Measurements from ENCODE around the gene GNAT1.

Gene GNAT1

DNA sequence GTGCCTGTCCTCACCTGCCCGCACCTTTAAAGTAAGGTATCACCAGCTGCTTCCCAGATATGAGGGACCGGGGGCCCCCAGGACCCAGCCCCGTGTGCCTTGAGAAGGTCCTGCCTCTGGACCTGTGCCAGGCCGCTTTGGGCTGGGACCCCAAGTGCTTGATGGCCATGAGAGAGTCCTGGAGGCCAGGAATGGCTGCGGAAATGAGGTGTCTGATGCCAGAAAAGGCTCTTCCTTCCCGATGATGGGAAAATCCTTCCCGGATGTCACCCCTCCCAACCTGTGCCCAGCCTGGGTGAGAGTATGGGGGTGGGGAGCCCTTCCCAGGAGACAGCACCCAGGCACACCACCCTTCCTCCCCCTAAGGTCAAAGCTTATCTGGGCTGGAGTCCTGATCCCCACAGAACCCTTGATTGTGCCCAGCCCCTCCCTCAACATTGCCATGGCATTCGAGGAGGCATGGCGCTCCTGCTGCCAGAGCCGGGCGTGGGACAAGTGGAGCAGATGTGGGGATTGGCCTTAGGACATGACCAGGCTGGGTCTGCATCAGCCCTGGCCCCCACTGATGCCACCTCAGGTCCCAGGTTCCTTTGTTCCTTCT lies 22.1 kb upstream of the GNAT1 start:
- H3K9me3 Mint-ChIP-seq = no peaks in the 10 kb centered on the region
- no peaks in the 10 kb centered on the region for H3K4me1 Mint-ChIP-seq
- H3K4me3 Mint-ChIP-seq = no peak overlapping the region
- H3K36me3 Mint-ChIP-seq = no peaks in the 10 kb centered on the region
- H3K27me3 Mint-ChIP-seq = no peaks in the 10 kb centered on the region
- H3K27ac Mint-ChIP-seq = no peak overlapping the region

DNA sequence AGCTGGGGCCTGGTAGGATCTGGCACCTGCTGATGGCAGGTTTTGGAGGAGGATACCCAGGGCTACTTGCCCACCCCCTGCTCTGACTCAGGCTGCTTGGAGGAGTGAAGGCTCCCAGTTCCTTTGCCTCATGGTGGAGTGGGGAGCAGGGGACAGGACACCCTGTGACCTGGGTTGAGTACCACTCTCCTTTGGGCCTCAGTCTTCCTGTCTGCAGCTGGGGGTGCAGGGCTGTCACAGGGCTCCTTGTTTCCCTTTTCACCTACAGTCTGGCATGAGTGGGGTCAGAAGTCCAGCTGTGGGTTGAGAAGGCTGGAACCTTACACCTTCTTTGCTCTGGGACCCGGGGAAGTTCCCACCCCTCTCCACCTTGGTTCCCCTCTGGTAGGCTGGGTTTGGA lies 21.6 kb upstream of the GNAT1 start:
- Mint-ChIP-seq H3K4me1 (no peaks in the 10 kb centered on the region), H3K9me3 (no peaks in the 10 kb centered on the region), H3K27ac (no peak overlapping the region), H3K36me3 (no peaks in the 10 kb centered on the region), H3K27me3 (no peaks in the 10 kb centered on the region), H3K4me3 (no peak overlapping the region)

DNA sequence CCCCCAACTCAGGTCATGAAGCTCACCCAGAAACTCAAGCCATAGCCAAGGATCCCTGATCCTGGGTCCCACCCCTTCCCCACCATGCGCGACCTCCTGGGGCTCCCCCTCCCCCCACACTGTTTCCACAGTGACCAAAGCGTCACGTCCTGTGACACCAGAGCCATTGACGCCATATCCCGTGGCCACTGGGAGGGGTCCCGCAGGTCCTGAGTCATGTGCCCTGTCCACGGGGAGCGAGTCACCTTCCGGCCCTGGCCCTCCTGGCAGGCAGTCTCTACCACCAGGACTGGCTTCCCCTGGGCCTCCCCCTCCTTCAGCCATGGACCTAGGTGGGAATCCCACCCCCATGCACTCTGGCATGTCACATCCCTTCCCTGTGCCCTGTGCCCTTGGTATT lies 20.7 kb upstream of the GNAT1 start:
- no peak overlapping the region for H3K4me3 Mint-ChIP-seq
- no peaks in the 10 kb centered on the region for H3K27me3 Mint-ChIP-seq
- H3K4me1 Mint-ChIP-seq = no peaks in the 10 kb centered on the region
- no peaks in the 10 kb centered on the region for H3K36me3 Mint-ChIP-seq
- no peaks in the 10 kb centered on the region for H3K9me3 Mint-ChIP-seq
- H3K27ac Mint-ChIP-seq = no peak overlapping the region

DNA sequence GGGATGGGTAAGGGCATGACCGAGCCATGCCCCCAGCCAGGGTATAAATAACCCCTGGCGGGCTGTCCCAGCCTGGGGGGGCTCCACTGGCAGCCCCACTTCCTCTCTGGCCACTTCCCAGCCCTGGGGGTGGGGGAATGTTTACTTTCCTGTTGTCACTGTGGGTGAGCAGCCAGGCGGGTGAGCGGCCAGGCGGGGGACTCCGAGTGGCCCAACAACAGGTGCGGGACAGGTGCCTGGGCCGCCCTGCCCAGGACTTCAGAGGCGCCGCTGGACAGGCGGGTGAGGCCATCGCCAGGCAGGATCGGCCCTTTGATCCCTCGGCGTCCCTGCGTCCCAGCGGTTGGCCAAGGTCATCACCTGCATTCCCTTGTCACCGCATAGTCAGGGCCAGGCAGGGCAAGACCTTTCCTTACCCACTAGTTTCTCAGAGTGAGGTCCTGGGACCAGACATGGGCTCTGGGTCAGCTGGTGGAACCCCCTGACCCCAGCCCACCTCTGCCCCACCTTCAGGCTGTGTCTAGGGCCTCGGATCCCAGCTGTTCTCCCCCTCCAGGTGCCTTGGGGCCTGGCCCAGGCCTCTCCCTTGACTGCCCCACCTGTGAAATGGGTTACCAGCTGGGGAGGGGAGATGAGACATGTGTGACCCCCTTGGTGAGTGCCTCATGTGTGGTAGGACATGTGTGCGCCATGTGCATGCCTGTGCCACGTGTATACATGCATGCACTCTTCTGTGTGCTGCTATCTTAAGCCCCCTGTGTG lies 19.7 kb upstream of the GNAT1 start:
- Mint-ChIP-seq H3K36me3 (no peaks in the 10 kb centered on the region), H3K9me3 (no peaks in the 10 kb centered on the region)

DNA sequence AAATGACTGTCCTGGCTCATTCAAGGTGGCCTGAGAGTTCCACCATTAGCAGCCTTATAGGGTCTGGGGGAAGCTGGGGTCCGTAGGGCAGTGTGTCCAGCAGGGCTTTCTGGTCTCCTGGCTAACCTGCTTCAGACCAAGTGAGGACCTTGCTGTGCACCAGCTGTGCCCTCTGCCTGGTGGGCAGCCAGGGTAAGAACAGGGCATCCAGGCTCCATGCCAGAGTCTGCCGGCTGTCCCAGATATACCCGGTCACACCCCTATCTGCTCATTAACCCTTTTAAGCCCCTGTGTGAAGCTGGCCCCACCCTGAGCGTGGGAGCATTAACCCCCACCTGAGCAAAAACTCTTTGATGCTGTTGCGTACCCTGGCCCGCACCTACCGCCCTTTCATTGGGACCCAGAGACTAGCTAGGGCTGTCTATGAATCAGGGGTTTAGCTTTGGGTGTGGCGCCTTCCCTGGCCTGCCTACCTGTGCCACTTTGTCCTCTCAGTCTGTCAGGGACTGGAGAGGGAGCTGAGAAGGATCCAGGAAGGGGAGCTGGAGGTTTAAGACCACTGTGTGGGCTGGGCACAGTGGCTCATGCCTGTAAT lies 18.7 kb upstream of the GNAT1 start:
- Mint-ChIP-seq H3K4me3 (no peak overlapping the region), H3K27ac (no peak overlapping the region), H3K9me3 (no peaks in the 10 kb centered on the region), H3K36me3 (no peaks in the 10 kb centered on the region), H3K27me3 (no peaks in the 10 kb centered on the region), H3K4me1 (no peaks in the 10 kb centered on the region)

More for the DNA sequence above, 19.7 kb upstream of the GNAT1 start:
- Mint-ChIP-seq H3K4me3 (no peak overlapping the region), H3K27ac (no peak overlapping the region), H3K27me3 (no peaks in the 10 kb centered on the region), H3K4me1 (no peaks in the 10 kb centered on the region)

- Mint-ChIP-seq H3K4me1 (no peaks in the 10 kb centered on the region), H3K4me3 (no peak overlapping the region), H3K9me3 (no peaks in the 10 kb centered on the region), H3K27ac (no peak overlapping the region), H3K27me3 (no peaks in the 10 kb centered on the region), H3K36me3 (no peaks in the 10 kb centered on the region)
These were observed 17.5 kb upstream of the GNAT1 start for GRCh38 chr3:50173685-50174516.

GRCh38 chr3:50174517-50174895 lies 16.9 kb upstream of the GNAT1 start:
- H3K4me1 Mint-ChIP-seq = no peaks in the 10 kb centered on the region
- no peak overlapping the region for H3K27ac Mint-ChIP-seq
- no peaks in the 10 kb centered on the region for H3K9me3 Mint-ChIP-seq
- no peaks in the 10 kb centered on the region for H3K27me3 Mint-ChIP-seq
- no peaks in the 10 kb centered on the region for H3K36me3 Mint-ChIP-seq
- H3K4me3 Mint-ChIP-seq = no peak overlapping the region

DNA sequence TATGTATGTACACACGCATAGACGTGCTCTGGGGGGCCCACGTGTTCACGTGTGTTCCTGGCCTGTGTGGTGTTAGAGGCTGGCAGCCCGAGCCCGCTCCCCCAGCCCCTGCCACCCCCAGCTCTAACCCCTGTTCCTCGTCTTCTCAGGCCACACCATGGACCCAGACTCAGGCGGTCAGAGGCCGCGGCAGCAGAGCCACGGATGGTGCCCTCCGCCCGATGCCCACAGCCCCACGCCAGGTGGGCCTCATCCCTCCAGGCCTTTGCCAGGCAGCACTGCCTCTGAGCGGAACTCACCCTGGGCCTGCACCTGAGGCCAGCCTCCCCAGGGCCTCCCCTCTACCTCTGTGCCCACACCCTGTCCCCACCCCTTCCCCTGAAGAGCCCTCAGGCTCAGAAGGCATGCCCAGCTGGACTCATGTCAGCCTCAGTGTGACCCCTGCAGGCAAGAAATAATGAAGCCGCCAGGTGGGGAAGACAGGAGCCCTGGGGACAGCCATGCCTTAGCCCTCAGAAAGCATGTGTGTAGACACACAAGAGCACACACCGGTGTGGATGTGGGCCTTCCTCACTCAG lies 16.4 kb upstream of the GNAT1 start:
- H3K4me3 Mint-ChIP-seq = no peak overlapping the region
- no peaks in the 10 kb centered on the region for H3K4me1 Mint-ChIP-seq
- no peak overlapping the region for H3K27ac Mint-ChIP-seq
- no peaks in the 10 kb centered on the region for H3K9me3 Mint-ChIP-seq
- no peaks in the 10 kb centered on the region for H3K36me3 Mint-ChIP-seq
- H3K27me3 Mint-ChIP-seq = no peaks in the 10 kb centered on the region

GRCh38 chr3:50177346-50177745 lies 14.1 kb upstream of the GNAT1 start:
- Mint-ChIP-seq H3K27me3 (no peaks in the 10 kb centered on the region), H3K27ac (no peak overlapping the region), H3K4me3 (no peak overlapping the region), H3K4me1 (no peaks in the 10 kb centered on the region), H3K36me3 (no peaks in the 10 kb centered on the region), H3K9me3 (no peaks in the 10 kb centered on the region)

- Mint-ChIP-seq H3K9me3 (no peaks in the 10 kb centered on the region), H3K27me3 (no peaks in the 10 kb centered on the region), H3K4me1 (no peaks in the 10 kb centered on the region), H3K4me3 (no peak overlapping the region), H3K27ac (no peak overlapping the region), H3K36me3 (no peaks in the 10 kb centered on the region)
These were observed 11.7 kb upstream of the GNAT1 start for GRCh38 chr3:50179710-50180109.

GRCh38 chr3:50181985-50182384 lies 9.4 kb upstream of the GNAT1 start:
- Mint-ChIP-seq H3K4me3 (no peak overlapping the region), H3K27ac (no peak overlapping the region), H3K4me1 (no peaks in the 10 kb centered on the region), H3K36me3 (no peaks in the 10 kb centered on the region), H3K27me3 (no peaks in the 10 kb centered on the region), H3K9me3 (no peaks in the 10 kb centered on the region)

GRCh38 chr3:50182533-50183099 lies 8.8 kb upstream of the GNAT1 start:
- H3K36me3 Mint-ChIP-seq = no peaks in the 10 kb centered on the region
- H3K4me1 Mint-ChIP-seq = no peaks in the 10 kb centered on the region
- no peaks in the 10 kb centered on the region for H3K9me3 Mint-ChIP-seq
- H3K4me3 Mint-ChIP-seq = no peak overlapping the region
- H3K27me3 Mint-ChIP-seq = no peaks in the 10 kb centered on the region
- no peak overlapping the region for H3K27ac Mint-ChIP-seq

GRCh38 chr3:50183755-50184154 lies 7.7 kb upstream of the GNAT1 start:
- Mint-ChIP-seq H3K27me3 (no peaks in the 10 kb centered on the region), H3K4me3 (no peak overlapping the region), H3K4me1 (no peaks in the 10 kb centered on the region), H3K36me3 (no peaks in the 10 kb centered on the region), H3K9me3 (no peaks in the 10 kb centered on the region), H3K27ac (no peak overlapping the region)

- no peak overlapping the region for H3K27ac Mint-ChIP-seq
- H3K27me3 Mint-ChIP-seq = no peaks in the 10 kb centered on the region
- H3K4me3 Mint-ChIP-seq = no peak overlapping the region
- H3K9me3 Mint-ChIP-seq = no peaks in the 10 kb centered on the region
- no peaks in the 10 kb centered on the region for H3K36me3 Mint-ChIP-seq
- H3K4me1 Mint-ChIP-seq = no peaks in the 10 kb centered on the region
These were observed 7.0 kb upstream of the GNAT1 start for GRCh38 chr3:50184242-50184978.

DNA sequence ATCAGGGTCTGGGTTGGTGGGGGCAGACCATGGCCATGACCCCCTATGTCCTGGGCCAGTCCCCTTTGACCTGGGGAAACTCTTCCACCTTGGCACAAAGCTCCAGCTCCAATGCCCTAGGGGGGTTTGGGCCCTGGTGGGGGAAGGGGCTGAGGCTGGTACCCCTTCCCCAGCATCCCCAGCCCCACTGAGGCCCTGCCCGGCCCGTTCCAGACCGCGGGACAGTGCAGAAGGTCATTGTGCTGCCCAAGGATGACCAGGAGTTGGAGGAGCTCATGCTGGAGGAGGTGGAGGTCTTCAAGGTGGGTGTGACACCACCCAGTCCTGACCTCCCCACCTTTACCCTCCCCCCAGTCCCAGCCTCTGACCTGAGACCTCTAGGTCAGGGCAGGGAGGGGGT lies 6.2 kb upstream of the GNAT1 start:
- H3K4me1 Mint-ChIP-seq = no peaks in the 10 kb centered on the region
- H3K4me3 Mint-ChIP-seq = no peak overlapping the region
- H3K9me3 Mint-ChIP-seq = no peaks in the 10 kb centered on the region
- H3K27ac Mint-ChIP-seq = no peak overlapping the region
- H3K36me3 Mint-ChIP-seq = no peaks in the 10 kb centered on the region
- no peaks in the 10 kb centered on the region for H3K27me3 Mint-ChIP-seq

Measured in activated naive CD4-positive, alpha-beta T cell treated with anti-CD3 and anti-CD28 coated beads, Interleukin-2, amount 50 U/mL, for 24 hours (primary cell).